HFFc6 (cell line): ENCODE measurements around the gene ZNF664. TPM values are rescaled to one million over a fixed set of nuclear protein-coding genes. Genes with fewer than 3 reads are reported as not detected.

Source experiments
- DNase-seq: peaks from one replicate; pipeline ENCODE4 v3.0.0-alpha.2; 2018
- H3K27ac Mint-ChIP-seq: 2 replicates; pipeline ENCODE4 v1.8.0; 2020; ENCODE audit warnings: mild to moderate bottlenecking, mixed read lengths
- H3K27me3 Mint-ChIP-seq: 2 replicates; pipeline ENCODE4 v1.8.0; 2021; ENCODE audit warnings: mild to moderate bottlenecking, moderate library complexity, mixed read lengths; ENCODE audit not compliant: insufficient read depth
- H3K36me3 Mint-ChIP-seq: 2 replicates; pipeline ENCODE4 v1.8.0; 2021; ENCODE audit warnings: low read depth, mixed read lengths
- H3K4me1 Mint-ChIP-seq: 2 replicates; pipeline ENCODE4 v1.8.0; 2020; ENCODE audit warnings: low read depth, mixed read lengths
- H3K4me3 Mint-ChIP-seq: 2 replicates; pipeline ENCODE4 v1.8.0; 2020; ENCODE audit warnings: mild to moderate bottlenecking, moderate library complexity, mixed read lengths
- H3K9me3 Mint-ChIP-seq: 2 replicates; pipeline ENCODE4 v1.8.0; 2020; ENCODE audit warnings: mild to moderate bottlenecking, mixed read lengths
- CTCF ChIP-seq: fragments of 200-600 bp; sonication (generic); IDR thresholded peaks from 2 replicates; pipeline ENCODE4 v1.5.0; 2021; ENCODE audit warnings: antibody characterized with exemption, mild to moderate bottlenecking
- total RNA-seq, 6 experiments: library from RNA; stranded (reverse); fragmentation: NEBNext Ultra II Directional; extraction: Animal tissue kit (Norgen Biotek cat#: 25700); gene quantifications; 2 replicates in 1 of 6; 3 replicates in 5 of 6; pipeline ENCODE4 v1.2.3, GENCODE V29; 2021

ZNF664 gene
- total RNA-seq, 6 experiments from 2014 or later, result 49.1 to 55.2 (median 53.4) TPM

- H3K4me3 Mint-ChIP-seq, result peak overlapping the region; percentile 1; the same call in 1 of the 2 replicates
- H3K9me3 Mint-ChIP-seq, result no peaks in the 10 kb centered on the region
- H3K27ac Mint-ChIP-seq, result peak overlapping the region; percentile 82
- peaks cover 67% of the 10 kb centered on the region for H3K4me1 Mint-ChIP-seq
- no peak for TF ChIP-seq CTCF
- H3K27me3 Mint-ChIP-seq, result peaks cover 2% of the 10 kb centered on the region; the same call in 1 of the 2 replicates
- peaks cover 4% of the 10 kb centered on the region; the same call in 1 of the 2 replicates for H3K36me3 Mint-ChIP-seq
- DNase-seq, result peak; percentile 49
These were observed 51.3 kb downstream of the ZNF664 start for GRCh38 chr12:124024263-124024678.

GRCh38 chr12:124024776-124025175 lies 51.8 kb downstream of the ZNF664 start:
- Mint-ChIP-seq H3K4me1 (peaks cover 69% of the 10 kb centered on the region), H3K36me3 (peaks cover 4% of the 10 kb centered on the region; the same call in 1 of the 2 replicates), H3K27ac (peak overlapping the region; percentile 82), H3K27me3 (peaks cover 2% of the 10 kb centered on the region; the same call in 1 of the 2 replicates), H3K9me3 (no peaks in the 10 kb centered on the region), H3K4me3 (no peak overlapping the region)
- no peak for TF ChIP-seq CTCF
- DNase-seq, result no peak

- TF ChIP-seq CTCF, result no peak
- H3K4me1 Mint-ChIP-seq, result peaks cover 69% of the 10 kb centered on the region
- DNase-seq, result no peak
- peaks cover 4% of the 10 kb centered on the region; the same call in 1 of the 2 replicates for H3K36me3 Mint-ChIP-seq
- peak overlapping the region; percentile 87 for H3K27ac Mint-ChIP-seq
- peak overlapping the region; percentile 67; the same call in 1 of the 2 replicates for H3K4me3 Mint-ChIP-seq
- peaks cover 2% of the 10 kb centered on the region; the same call in 1 of the 2 replicates for H3K27me3 Mint-ChIP-seq
- H3K9me3 Mint-ChIP-seq, result no peaks in the 10 kb centered on the region
These were observed 52.6 kb downstream of the ZNF664 start for GRCh38 chr12:124025661-124026060.

- Mint-ChIP-seq H3K36me3 (peaks cover 4% of the 10 kb centered on the region; the same call in 1 of the 2 replicates), H3K9me3 (no peaks in the 10 kb centered on the region), H3K4me1 (peaks cover 82% of the 10 kb centered on the region), H3K27me3 (peaks cover 2% of the 10 kb centered on the region; the same call in 1 of the 2 replicates), H3K4me3 (peak overlapping the region; percentile 67), H3K27ac (peak overlapping the region; percentile 87)
- peak; percentile 86 for DNase-seq
- no peak for TF ChIP-seq CTCF
These were observed 54.0 kb downstream of the ZNF664 start for GRCh38 chr12:124026755-124027745.

GRCh38 chr12:124027753-124028554 lies 54.9 kb downstream of the ZNF664 start:
- Mint-ChIP-seq H3K27ac (peak overlapping the region; percentile 87), H3K9me3 (no peaks in the 10 kb centered on the region), H3K4me1 (peaks cover 88% of the 10 kb centered on the region), H3K36me3 (peaks cover 4% of the 10 kb centered on the region; the same call in 1 of the 2 replicates), H3K27me3 (peaks cover 2% of the 10 kb centered on the region; the same call in 1 of the 2 replicates), H3K4me3 (peak overlapping the region; percentile 18; the same call in 1 of the 2 replicates)
- DNase-seq, result no peak
- no peak for TF ChIP-seq CTCF
